H1 (cell line): ENCODE measurements around the gene PSD. TPM values are rescaled to one million over a fixed set of nuclear protein-coding genes. Genes with fewer than 3 reads are reported as not detected.

ENCODE experiments used
- CTCF ChIA-PET: fragments of 300-600 bp; sonication (Branson Sonifier 250); formaldehyde crosslinking; loops from one replicate; lab custom pipeline; 2021; ENCODE audit not compliant: partially characterized antibody; lab: Charles Lee
- POLR2A ChIA-PET: fragments of 300-600 bp; sonication (Branson Sonifier 250); formaldehyde crosslinking; loops from one replicate; lab custom pipeline; 2021; ENCODE audit warnings: inconsistent platforms; ENCODE audit not compliant: partially characterized antibody; lab: Charles Lee
- DNase-seq, 2 experiments: peaks; one replicate each; pipeline versions ENCODE4 v3.0.0 to v3.0.0-alpha.2; 2010 to 2022; ENCODE audit warnings: low spot score in 2 of 2, low read depth in 1 of 2, mixed read lengths in 1 of 2
- FAIRE-seq: peaks from 2 replicates; lab custom pipeline; 2011; peaks lifted over from hg19 to GRCh38; lab: Jason Lieb, UNC
- H2AFZ ChIP-seq: 2 replicates; pipeline ENCODE4 v1.8.1; 2012; ENCODE audit warnings: low read length, inconsistent platforms
- H2AK5ac ChIP-seq: 2 replicates; pipeline ENCODE4 v1.6.1; 2013; ENCODE audit warnings: low read depth, low read length
- H2BK120ac ChIP-seq: replicated peaks from 2 replicates; pipeline ENCODE3; 2013; ENCODE audit warnings: low read depth, low read length, inconsistent platforms
- H2BK12ac ChIP-seq: 2 replicates; pipeline ENCODE4 v1.6.1; 2013; ENCODE audit warnings: low read depth, low read length
- H2BK15ac ChIP-seq: 2 replicates; pipeline ENCODE4 v1.6.1; 2013; ENCODE audit warnings: low read length
- H2BK20ac ChIP-seq: 2 replicates; pipeline ENCODE4 v1.6.1; 2013; ENCODE audit warnings: low read length
- H2BK5ac ChIP-seq: 2 replicates; pipeline ENCODE4 v1.6.1; 2013; ENCODE audit warnings: low read depth, low read length
- H3K14ac ChIP-seq: 2 replicates; pipeline ENCODE4 v1.6.1; 2013; ENCODE audit warnings: inconsistent platforms; ENCODE audit not compliant: insufficient read length
- H3K18ac ChIP-seq: 2 replicates; pipeline ENCODE4 v1.6.1; 2013; ENCODE audit warnings: low read length; ENCODE audit errors: extremely low read depth
- H3K23ac ChIP-seq: 2 replicates; pipeline ENCODE4 v1.6.1; 2013; ENCODE audit warnings: inconsistent platforms; ENCODE audit not compliant: insufficient read length
- H3K23me2 ChIP-seq: 2 replicates; pipeline ENCODE4 v1.6.1; 2013; ENCODE audit warnings: low read depth, low read length
- H3K27ac ChIP-seq: 2 replicates; pipeline ENCODE4 v1.6.1; 2011; ENCODE audit warnings: low read depth, low read length, inconsistent platforms
- H3K27me3 ChIP-seq, 4 experiments: replicated peaks in 1 of 4; 1 replicate in 1 of 4; 2 replicates in 3 of 4; pipeline versions ENCODE4 v1.6.1 to v1.8.1; 2011 to 2013; ENCODE audit warnings: low read length in 3 of 4, mild to moderate bottlenecking in 3 of 4, inconsistent platforms in 2 of 4, mixed read lengths in 2 of 4, moderate library complexity in 1 of 4; ENCODE audit not compliant: control insufficient read depth in 3 of 4, insufficient read depth in 3 of 4; ENCODE audit errors: extremely low read depth in 1 of 4
- H3K36me3 ChIP-seq, 4 experiments: 2 replicates each; pipeline versions ENCODE4 v1.6.1 to v1.8.1; 2011 to 2013; ENCODE audit warnings: mild to moderate bottlenecking in 4 of 4, low read length in 3 of 4, moderate library complexity in 2 of 4, control low read depth in 1 of 4, inconsistent platforms in 1 of 4; ENCODE audit not compliant: insufficient read depth in 4 of 4, control insufficient read depth in 2 of 4
- H3K4ac ChIP-seq: replicated peaks from 2 replicates; pipeline ENCODE3; 2013; ENCODE audit warnings: low read length, low read depth, mixed read lengths, inconsistent platforms; ENCODE audit not compliant: insufficient read length
- H3K4me1 ChIP-seq, 4 experiments: replicated peaks in 1 of 4; 1 replicate in 1 of 4; 2 replicates in 3 of 4; pipeline versions ENCODE4 v1.6.1 to v1.8.1; 2011 to 2013; ENCODE audit warnings: low read length in 3 of 4, inconsistent platforms in 2 of 4, mixed read lengths in 1 of 4; ENCODE audit not compliant: insufficient read depth in 4 of 4, control insufficient read depth in 3 of 4
- H3K4me2 ChIP-seq, 2 experiments: 2 replicates each; pipeline versions ENCODE4 v1.6.1 to v1.8.1; 2011 to 2013; ENCODE audit warnings: low read depth in 2 of 2, low read length in 2 of 2, control low read depth in 1 of 2, inconsistent platforms in 1 of 2, mild to moderate bottlenecking in 1 of 2; ENCODE audit not compliant: insufficient read depth in 1 of 2
- H3K4me3 ChIP-seq, 4 experiments: fragments of 200-600, 300-600 bp in 1 of 4; sonication (generic), shearing (Covaris generic), sonication (Bioruptor Twin) in 1 of 4; 2 replicates each; pipeline versions ENCODE4 v1.5.1 to v1.8.1; 2011 to 2016; ENCODE audit warnings: low read length in 4 of 4, low read depth in 3 of 4, control low read depth in 2 of 4, inconsistent platforms in 2 of 4, mild to moderate bottlenecking in 2 of 4, mixed read lengths in 1 of 4, moderate library complexity in 1 of 4; ENCODE audit not compliant: insufficient read depth in 2 of 4; ENCODE audit errors: extremely low read depth in 1 of 4
- H3K56ac ChIP-seq: replicated peaks from 2 replicates; pipeline ENCODE3; 2013; ENCODE audit warnings: low read depth, mild to moderate bottlenecking, mixed read lengths, low read length, inconsistent platforms; ENCODE audit not compliant: insufficient read length
- H3K79me1 ChIP-seq: 2 replicates; pipeline ENCODE4 v1.6.1; 2013; ENCODE audit warnings: low read depth, low read length, control low read depth
- H3K79me2 ChIP-seq, 2 experiments: 2 replicates each; pipeline versions ENCODE4 v1.6.1 to v1.8.1; 2012 to 2013; ENCODE audit warnings: low read length in 2 of 2, mild to moderate bottlenecking in 2 of 2, inconsistent platforms in 1 of 2; ENCODE audit not compliant: insufficient read depth in 2 of 2, control insufficient read depth in 1 of 2
- H3K9ac ChIP-seq, 4 experiments: replicated peaks in 1 of 4; 1 replicate in 1 of 4; 2 replicates in 3 of 4; pipeline versions ENCODE4 v1.6.1 to v1.8.1; 2011 to 2013; ENCODE audit warnings: low read depth in 3 of 4, low read length in 3 of 4, control low read depth in 2 of 4, mild to moderate bottlenecking in 2 of 4, moderate library complexity in 2 of 4, inconsistent platforms in 1 of 4; ENCODE audit errors: extremely low read depth in 1 of 4
- H3K9me3 ChIP-seq, 2 experiments: 2 replicates each; pipeline versions ENCODE4 v1.6.1 to v1.8.1; 2012 to 2013; ENCODE audit warnings: mild to moderate bottlenecking in 2 of 2, moderate library complexity in 2 of 2, control low read depth in 1 of 2, inconsistent platforms in 1 of 2, low read depth in 1 of 2, low read length in 1 of 2, mixed read lengths in 1 of 2; ENCODE audit not compliant: insufficient read depth in 2 of 2
- H4K20me1 ChIP-seq, 2 experiments: replicated peaks in 1 of 2; 2 replicates each; pipeline versions ENCODE3 to v1.8.1; 2011 to 2013; ENCODE audit warnings: inconsistent platforms in 2 of 2, low read length in 2 of 2, mild to moderate bottlenecking in 1 of 2; ENCODE audit not compliant: insufficient read depth in 2 of 2, control insufficient read depth in 1 of 2
- H4K5ac ChIP-seq: 2 replicates; pipeline ENCODE4 v1.6.1; 2013; ENCODE audit warnings: low read length, low read depth, mixed read lengths, inconsistent platforms; ENCODE audit not compliant: insufficient read length
- H4K8ac ChIP-seq: 2 replicates; pipeline ENCODE4 v1.8.0; 2013; ENCODE audit warnings: mild to moderate bottlenecking, moderate library complexity, low read length, inconsistent platforms; ENCODE audit not compliant: insufficient read depth; ENCODE audit errors: extremely low read depth
- H4K91ac ChIP-seq: replicated peaks from 2 replicates; pipeline ENCODE3; 2013; ENCODE audit warnings: low read length, mixed read lengths, inconsistent platforms; ENCODE audit not compliant: insufficient read length
- PHF8 ChIP-seq: fragments of 200-600 bp; sonication (generic); conservative IDR thresholded peaks from 2 replicates; pipeline ENCODE4 v1.7.1; 2012; ENCODE audit warnings: low read depth, mild to moderate bottlenecking, inconsistent platforms, low read length, moderate library complexity
- TAF1 ChIP-seq: IDR thresholded peaks from 2 replicates; pipeline ENCODE4 v1.6.1; 2011; ENCODE audit warnings: mild to moderate bottlenecking, low read depth, low read length
- TEAD4 ChIP-seq: IDR thresholded peaks from 2 replicates; pipeline ENCODE4 v1.6.1; 2012; ENCODE audit warnings: low read depth, low read length, inconsistent platforms, mixed read lengths
- ZNF274 ChIP-seq: IDR thresholded peaks from 2 replicates; pipeline ENCODE4 v1.7.0; 2012; ENCODE audit warnings: low read length, borderline replicate concordance; ENCODE audit errors: extremely low read depth
- WGBS, 2 experiments: shearing (Covaris generic) in 1 of 2; methylation state at CpG; one replicate each; pipeline versions ENCODE4 v1.1.6 to v1.1.7; 2013 to 2015; ENCODE audit warnings: low lambda C conversion rate in 2 of 2, mixed read lengths in 2 of 2, inconsistent platforms in 1 of 2, low coverage in 1 of 2, missing lambda C conversion rate in 1 of 2; ENCODE audit not compliant: insufficient replicate concordance in 2 of 2, insufficient coverage in 1 of 2, insufficient read length in 1 of 2; ENCODE audit errors: extremely low coverage in 1 of 2, missing lambda C conversion rate in 1 of 2; 5-methylcytosine and 5-hydroxymethylcytosine counted together
- polyA plus RNA-seq, 7 experiments: library from polyadenylated mRNA; depleted of rRNA in 3 of 7; stranded (reverse) in 5 of 7; unstranded in 2 of 7; fragments of >200 nt in 5 of 7; fragments of 200-250 nt in 2 of 7; gene quantifications; 1 replicate in 5 of 7; 2 replicates in 1 of 7; 4 replicates in 1 of 7; pipeline versions ENCODE4 v1.2.1 to v1.2.3, GENCODE V29; 2011 to 2013; ENCODE audit warnings: missing spikeins in 2 of 7, mixed read lengths in 2 of 7
- total RNA-seq: library from RNA; stranded (reverse); fragmentation: NEBNext Ultra II Directional; extraction: Animal tissue kit (Norgen Biotek cat#: 25700); gene quantifications from 2 replicates; pipeline ENCODE4 v1.2.1, GENCODE V29; 2021

Gene PSD
- total and polyA plus RNA-seq, 2 of the 8 experiments (the other 6 are each of a cell fraction or from before 2014, with no cell fraction given), result 5.4 to 6.0 TPM

DNA sequence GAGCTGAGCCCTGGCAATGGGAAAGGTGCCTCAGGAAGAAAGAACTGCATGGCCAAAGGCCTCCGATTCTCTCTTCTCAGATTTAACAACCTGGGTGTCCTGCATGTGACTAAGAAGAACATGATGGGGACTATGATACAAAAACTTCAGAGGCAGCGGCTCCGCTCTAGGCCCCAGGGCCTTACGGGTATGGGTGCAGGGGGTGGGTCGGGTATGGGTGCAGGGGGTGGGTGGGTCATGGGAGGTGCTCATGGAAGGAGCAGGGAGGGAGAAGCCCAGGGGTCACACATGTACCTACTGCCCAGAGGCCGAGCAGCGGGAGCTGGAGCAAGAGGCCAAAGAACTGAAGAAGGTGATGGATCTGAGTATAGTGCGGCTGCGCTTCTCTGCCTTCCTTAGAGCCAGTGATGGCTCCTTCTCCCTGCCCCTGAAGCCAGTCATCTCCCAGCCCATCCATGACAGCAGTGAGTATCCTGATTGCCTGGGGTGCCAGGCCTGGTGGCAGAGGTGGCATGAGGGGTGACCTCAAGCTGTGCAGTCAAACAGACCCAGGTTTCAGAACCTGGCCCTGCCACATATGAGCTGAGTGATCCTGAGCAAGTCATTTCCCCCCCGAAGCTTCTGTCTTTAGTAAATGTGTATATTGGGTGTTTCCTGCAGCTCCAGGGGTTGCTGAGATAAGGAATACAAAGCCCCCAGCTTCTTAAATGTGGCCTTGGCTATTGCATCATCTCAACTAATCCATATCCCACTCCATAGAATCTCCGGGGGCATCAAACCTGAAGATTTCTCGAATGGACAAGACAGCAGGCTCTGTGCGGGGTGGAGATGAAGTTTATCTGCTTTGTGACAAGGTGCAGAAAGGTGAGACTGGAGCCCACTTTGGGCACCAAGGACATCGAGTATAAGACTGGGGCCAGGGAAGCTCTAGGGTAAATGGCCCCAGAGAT, 21.1 kb downstream of the PSD start:
- H2BK12ac ChIP-seq, result no peak overlapping the region
- WGBS, 2 experiments, result 94% methylated on average over 14 of the region's 14 CpGs; no CpG with 5 or more reads in 1 of the 2 experiments
- no peak overlapping the region for H3K4me3 ChIP-seq
- H4K91ac ChIP-seq, result no peak overlapping the region
- H3K56ac ChIP-seq, result no peak overlapping the region
- H3K4ac ChIP-seq, result no peak overlapping the region
- no peak for DNase-seq
- no peak overlapping the region for H3K18ac ChIP-seq
- H3K79me1 ChIP-seq, result no peaks in the 10 kb centered on the region
- no peaks in the 10 kb centered on the region for H3K9me3 ChIP-seq
- no peak overlapping the region for H2BK120ac ChIP-seq
- no peak overlapping the region for H3K23ac ChIP-seq
- H3K23me2 ChIP-seq, result peaks cover 13% of the 10 kb centered on the region
- ChIA-PET CTCF (interaction anchor here (0.9 to 16.4 kb wide), 20 partner anchors 7 to 265 kb away, joined by 3 to 357 read pairs (median 6); partner anchors contain the start of genes C10orf95, CUEDC2, ELOVL3 and FBXL15), POLR2A (interaction anchor here (0.8 to 6.1 kb wide), 7 partner anchors 8 to 265 kb away, joined by 3 to 38 read pairs (median 6); partner anchors contain the start of genes CUEDC2 and FBXL15)
- no peak overlapping the region for H3K9ac ChIP-seq
- no peak overlapping the region for H2BK5ac ChIP-seq
- no peak overlapping the region for H2AK5ac ChIP-seq
- no peak overlapping the region for H3K27ac ChIP-seq
- FAIRE-seq, result no peak
- peaks cover 0 to 23% (median 18%) of the 10 kb centered on the region in 4 experiments; a peak in 6 of 7 replicates for H3K27me3 ChIP-seq
- no peak overlapping the region; a peak in 1 of 4 replicates for H3K4me2 ChIP-seq
- H3K14ac ChIP-seq, result no peak overlapping the region
- H4K8ac ChIP-seq, result no peak overlapping the region
- TF ChIP-seq PHF8 (no peak), TAF1 (no peak), TEAD4 (no peak), ZNF274 (no peak)
- H2BK20ac ChIP-seq, result no peak overlapping the region
- H3K79me2 ChIP-seq, result no peaks in the 10 kb centered on the region
- no peak overlapping the region for H2BK15ac ChIP-seq
- H4K20me1 ChIP-seq, result peaks cover 6 to 12% of the 10 kb centered on the region in 2 experiments
- no peak overlapping the region for H2AFZ ChIP-seq
- H3K4me1 ChIP-seq, result peaks cover 0 to 21% (median 14%) of the 10 kb centered on the region in 4 experiments; a peak in 6 of 7 replicates
- no peak overlapping the region for H4K5ac ChIP-seq
- H3K36me3 ChIP-seq, result peaks cover 2 to 13% (median 8%) of the 10 kb centered on the region in 4 experiments; a peak in 6 of 8 replicates
